LHCN-M2 (cell line): ENCODE data around the gene OGFOD2. TPM values are rescaled to one million over a fixed set of nuclear protein-coding genes. Genes with fewer than 3 reads are reported as not detected.

ENCODE experiments used
- DNase-seq: peaks from one replicate; pipeline ENCODE4 v3.0.0-alpha.2; 2012; ENCODE audit warnings: low read depth
- total RNA-seq: library from RNA; depleted of rRNA; stranded (reverse); fragments of >200 nt; gene quantifications from 2 replicates; pipeline ENCODE4 v1.2.3, GENCODE V29; 2014

Gene OGFOD2
- total RNA-seq, 1 experiment from 2014 or later = 14.8 TPM

DNA sequence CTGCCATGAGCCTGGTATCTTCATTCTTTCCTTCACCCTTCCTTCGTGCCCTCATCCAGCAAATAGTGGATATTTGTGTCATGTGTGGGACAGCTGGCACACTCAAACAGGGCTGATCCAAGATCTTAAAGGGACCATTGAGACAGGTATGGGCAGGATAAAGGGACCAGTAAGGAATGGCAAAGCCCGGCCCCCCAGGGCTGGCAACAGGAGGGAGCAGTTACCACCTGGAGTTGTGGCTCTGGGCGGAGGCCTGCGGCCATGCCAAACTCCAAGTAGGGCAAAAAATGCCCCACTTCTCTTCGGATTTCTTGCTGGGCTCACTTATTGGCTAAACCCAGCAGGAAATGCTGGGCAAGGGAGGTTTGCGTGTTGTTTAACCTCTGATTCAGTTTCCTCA, 2.1 kb downstream of the OGFOD2 start:
- DNase-seq = no peak

DNA sequence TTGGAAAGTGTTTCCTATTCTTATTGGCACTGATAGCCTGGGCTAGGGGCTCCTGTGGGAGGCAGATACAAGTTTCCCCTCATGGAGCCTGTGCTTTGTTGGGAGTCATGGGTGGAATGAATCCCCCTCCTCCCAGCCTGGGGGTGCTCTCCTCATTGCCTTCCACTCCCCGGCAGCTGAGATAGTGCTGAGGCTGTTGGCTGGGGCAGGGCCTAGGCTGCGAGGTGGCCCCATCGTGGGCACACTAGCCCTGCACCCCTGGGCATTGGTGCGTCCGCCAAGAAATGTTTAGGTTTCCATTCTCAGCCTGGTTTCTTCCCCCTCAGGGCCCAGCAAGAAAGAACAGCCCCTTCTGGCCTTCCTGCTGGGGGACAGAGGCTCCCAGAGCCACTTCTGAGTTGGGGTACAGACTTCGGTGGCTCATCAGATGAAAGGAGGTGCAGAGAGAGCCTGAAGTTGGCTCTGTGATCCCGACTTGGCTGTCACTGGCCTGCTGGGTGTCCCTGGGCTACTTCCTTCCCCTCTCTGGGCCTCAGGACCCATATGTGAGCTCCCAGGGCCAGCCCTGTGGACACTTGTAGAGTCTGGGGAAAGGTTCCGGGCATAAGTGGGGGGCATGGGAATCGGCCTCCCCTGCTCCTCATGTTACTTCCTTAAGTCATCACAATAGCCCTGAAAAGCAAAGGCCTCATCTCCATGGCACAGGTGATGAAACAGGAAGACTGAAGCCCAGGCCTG, 2.8 kb downstream of the OGFOD2 start:
- DNase-seq = no peak

DNA sequence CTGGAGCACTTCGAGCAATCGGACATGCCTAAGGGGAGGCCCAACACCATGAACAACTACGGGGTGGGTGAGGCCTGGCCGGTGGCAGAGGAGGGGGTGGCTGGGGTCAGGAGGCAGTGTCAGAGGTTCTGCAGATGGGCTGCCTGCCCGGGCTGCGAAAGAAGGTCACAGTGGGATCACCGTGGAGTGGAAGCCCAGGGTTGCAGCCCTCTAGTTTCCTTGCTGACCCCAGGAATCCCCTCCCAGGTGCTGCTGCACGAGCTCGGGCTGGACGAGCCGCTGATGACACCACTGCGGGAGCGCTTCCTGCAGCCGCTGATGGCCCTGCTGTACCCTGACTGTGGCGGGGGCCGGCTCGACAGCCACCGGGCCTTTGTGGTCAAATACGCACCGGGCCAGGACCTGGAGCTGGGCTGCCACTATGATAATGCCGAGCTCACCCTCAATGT, 3.5 kb downstream of the OGFOD2 start:
- DNase-seq = no peak

DNA sequence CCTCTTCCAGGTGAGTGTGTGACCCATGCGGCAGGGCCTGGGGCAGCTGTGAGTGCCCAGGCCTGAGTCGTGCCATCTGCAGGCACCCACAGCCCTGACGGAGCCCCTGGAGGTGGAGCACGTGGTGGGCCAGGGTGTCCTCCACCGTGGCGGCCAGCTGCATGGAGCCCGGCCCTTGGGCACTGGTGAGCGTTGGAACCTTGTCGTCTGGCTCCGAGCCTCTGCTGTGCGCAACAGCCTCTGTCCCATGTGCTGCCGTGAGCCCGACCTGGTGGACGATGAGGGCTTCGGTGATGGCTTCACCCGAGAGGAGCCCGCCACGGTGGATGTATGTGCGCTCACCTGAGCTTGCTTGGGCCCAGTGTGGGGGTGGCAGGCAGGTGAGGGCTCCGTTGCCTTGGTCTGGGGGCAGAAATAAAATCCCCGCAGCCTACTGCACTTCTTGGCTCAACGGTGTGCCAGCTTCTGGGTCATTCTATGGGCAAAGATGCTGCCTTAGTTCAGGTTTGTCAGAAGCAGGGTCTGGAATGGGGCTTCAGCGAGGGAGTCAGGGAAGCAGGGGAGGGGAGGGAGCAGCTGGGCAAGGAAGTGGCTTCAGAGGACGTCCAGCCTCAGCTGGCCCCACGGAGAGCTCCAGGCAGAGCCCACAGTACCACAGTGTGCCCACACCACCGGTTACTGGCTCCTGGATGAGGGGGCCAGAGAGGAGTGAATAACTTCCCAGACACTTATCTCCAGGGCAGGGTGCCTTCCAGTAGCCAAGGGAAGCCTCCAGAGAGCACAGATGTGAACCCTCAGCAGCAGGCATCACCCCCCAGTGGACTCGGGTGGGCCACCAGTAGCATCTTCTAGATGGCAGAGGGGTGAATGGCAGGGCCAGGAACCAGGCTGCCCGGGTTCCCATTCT, 4.2 kb downstream of the OGFOD2 start:
- DNase-seq = no peak

DNA sequence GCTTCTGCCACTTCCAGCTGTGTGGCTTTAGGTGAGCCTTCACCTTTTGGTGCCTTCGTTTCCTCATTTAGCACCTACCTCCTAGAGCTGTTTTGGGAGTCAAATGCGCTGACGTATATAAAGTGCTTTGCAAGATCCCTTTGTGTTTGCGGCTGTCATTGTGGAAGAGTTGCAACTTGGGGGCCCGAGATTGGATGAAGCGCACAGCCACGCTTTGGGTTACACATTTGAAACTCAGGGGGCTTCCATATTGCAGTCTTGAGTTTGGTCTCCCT, 4.8 kb downstream of the OGFOD2 start:
- DNase-seq = no peak

DNA sequence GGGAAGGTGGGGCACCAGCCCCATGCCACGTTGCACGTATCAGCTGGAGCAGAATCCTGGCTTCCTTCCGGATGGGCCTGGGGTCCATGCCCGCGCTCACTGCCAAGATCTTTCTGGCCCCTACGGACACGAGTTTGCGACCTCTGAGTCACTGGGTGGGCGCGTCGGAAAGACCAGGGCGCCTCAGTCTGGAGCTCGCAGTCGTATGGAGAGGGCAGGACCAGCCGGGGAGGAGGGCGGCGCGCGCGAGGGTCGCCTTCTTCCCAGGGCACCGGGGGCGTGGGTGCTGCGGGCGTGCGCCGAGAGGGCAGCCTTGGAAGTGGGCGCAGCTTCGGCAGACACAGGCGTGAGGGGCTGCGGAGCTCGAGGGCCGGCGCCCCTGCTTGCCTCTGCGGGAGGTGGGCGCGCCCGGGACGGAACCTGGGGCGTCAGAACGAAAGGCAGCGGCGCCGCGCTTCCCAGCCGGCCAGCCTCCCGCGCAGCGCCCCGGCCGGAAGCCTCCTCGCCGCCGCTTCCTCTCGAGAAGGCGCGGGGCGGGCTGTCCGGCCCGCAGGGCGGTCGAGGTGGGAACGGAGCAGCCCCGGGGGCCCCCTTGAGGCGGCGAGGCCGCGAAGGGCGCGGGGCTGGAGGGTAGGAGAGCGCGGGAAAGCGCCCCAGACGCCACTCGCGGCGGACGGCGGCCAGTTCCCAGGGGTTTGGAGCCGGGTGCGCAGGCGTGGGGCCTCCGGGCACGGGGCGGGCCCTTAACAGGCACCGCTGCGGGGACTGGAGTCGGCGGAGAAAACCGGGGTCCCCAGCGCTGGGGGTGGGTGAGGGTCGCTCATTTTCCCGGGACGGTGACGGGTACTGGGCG, 5.4 kb downstream of the OGFOD2 start, which contains the start of gene ARL6IP4:
Gene ARL6IP4, plus strand, starts transcription at position 499 of the 853 bp plus-strand sequence. CDS start 459 bp downstream, outside the sequence.
- peak; percentile 53 for DNase-seq

DNA sequence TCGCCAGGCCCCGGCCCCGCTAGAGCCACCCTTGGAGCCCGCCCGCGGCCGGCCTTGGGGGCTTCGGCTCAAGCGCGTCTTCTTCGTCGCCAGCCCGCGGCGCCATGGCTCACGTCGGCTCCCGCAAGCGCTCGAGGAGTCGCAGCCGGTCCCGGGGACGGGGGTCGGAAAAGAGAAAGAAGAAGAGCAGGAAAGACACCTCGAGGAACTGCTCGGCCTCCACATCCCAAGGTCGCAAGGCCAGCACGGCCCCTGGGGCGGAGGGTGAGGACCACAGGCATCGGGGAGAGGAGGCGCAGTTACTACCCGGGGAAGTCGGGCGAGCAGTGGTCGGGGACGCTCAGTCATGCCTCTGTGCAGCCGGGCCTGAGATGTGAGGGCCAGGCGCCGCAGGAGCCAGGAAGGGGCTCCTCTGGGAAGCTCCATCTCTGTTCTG, 6.0 kb downstream of the OGFOD2 start:
- peak; percentile 9 for DNase-seq

DNA sequence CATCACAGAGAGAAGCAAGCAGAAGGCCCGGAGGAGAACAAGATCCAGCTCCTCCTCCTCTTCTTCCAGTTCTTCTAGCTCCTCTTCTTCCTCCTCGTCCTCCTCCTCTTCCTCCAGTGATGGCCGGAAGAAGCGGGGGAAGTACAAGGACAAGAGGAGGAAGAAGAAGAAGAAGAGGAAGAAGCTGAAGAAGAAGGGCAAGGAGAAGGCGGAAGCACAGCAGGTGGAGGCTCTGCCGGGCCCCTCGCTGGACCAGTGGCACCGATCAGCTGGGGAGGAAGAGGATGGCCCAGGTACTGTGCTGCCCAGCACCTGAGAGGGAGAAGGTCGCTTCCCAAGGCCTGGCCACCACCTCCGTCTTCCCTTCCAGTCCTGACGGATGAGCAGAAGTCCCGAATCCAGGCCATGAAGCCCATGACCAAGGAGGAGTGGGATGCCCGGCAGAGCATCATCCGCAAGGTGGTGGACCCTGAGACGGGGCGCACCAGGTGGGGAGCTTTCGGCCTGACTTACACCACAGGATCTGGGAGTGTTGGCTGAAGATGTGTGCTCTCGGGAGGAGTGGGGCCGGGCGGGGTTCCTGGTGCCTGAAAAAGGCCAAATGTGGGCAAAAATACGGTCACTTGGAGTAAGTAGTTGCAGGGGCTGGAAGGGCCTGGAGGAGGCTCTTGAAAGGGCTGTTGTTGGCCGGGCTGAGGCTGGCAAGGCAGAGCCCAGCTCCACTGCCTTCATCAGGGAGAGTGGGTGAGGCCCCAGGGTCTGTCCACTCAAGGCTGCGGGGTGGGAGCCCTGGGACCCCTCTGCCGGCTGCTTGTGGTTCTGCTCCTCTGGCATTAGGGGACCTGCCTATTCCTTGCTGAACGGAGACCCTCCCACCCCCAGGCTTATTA, 6.8 kb downstream of the OGFOD2 start:
- DNase-seq = no peak

DNA sequence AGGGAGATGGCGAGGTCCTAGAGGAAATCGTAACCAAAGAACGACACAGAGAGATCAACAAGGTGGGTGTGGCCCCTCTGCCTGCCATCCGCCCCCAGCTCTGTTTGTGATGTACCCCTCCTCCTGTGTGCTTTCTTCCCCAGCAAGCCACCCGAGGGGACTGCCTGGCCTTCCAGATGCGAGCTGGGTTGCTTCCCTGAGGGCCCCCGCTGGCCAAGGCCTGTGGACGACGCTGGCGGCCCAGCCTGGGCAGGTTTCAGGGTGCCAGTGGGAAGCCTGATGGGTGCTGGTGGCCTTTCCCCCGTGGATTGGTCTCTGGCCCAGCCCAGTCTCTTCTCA, 7.4 kb downstream of the OGFOD2 start:
- no peak for DNase-seq

DNA sequence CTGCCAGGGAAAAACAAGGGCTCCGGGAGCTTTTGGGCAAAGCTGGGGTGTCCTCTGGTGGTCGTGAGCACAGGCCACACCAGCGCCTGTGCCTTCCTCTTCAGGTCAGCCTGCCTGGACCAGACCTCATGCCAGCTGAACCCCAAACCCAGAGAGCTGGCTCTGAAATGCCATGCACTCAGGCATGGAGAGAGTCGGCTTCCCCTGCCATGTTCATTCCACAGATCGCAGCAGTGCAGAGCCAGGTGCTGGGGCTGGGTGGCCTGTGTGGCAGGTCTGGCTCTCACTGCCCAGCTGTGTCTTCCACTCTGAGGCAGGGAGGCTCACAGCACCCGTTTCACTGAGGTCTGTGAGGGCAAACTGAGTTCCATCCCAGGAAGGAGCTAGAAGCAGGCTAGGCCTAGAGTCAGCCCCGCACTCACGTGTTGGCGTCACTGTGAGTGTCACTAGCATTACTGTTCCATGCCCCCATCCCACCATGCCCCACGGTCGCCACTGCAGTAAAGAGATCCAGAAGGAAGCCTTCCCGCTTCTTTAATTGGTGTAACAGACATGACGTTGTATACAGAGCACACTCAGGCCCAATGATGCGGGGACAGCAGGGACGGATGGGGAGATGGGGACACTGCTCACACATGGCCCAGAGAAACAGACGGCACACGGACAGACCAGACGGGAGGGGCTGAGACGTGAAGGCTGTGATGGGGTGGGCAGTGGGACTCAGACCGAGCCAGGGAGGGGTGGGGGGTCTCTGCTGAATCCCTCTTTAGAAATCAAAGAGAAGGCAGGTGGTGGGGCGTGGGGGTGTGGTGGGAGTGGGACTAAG, 8.1 kb downstream of the OGFOD2 start:
- DNase-seq = no peak

DNA sequence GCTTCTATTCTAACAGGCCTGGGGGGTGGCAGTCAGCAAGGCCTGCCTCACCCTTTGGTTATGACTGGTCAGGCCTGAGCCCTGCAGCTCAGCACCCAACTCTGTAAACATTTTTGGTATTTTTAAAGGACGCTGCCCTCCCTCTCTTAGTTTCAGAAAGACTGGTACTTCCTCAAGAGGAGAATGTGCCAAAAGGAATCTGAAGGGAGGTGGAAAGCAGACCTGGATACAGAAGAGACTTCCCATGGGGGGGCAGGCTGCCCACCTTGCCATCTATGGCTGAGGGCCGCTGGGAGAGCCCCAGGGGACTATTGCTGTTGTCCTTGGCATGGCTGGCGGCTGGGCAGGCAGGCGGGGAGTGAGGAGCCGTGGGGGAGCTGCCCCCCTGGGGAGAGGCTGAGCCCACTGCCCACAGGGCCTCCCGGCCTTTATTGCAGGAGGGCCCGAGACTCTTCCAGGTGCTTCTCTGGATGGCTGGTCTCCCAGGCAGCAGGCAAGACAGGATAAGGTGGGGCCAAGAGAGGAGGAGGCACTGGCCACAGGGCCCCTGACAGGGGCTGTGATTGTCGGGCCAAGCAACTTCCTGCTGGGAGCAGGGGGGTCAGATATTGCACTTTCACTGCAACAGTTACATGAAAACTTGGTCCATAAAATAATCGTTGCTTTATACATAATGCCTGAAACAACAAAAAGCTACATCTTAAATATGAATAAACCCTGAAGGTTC, 8.9 kb downstream of the OGFOD2 start:
- no peak for DNase-seq

DNA sequence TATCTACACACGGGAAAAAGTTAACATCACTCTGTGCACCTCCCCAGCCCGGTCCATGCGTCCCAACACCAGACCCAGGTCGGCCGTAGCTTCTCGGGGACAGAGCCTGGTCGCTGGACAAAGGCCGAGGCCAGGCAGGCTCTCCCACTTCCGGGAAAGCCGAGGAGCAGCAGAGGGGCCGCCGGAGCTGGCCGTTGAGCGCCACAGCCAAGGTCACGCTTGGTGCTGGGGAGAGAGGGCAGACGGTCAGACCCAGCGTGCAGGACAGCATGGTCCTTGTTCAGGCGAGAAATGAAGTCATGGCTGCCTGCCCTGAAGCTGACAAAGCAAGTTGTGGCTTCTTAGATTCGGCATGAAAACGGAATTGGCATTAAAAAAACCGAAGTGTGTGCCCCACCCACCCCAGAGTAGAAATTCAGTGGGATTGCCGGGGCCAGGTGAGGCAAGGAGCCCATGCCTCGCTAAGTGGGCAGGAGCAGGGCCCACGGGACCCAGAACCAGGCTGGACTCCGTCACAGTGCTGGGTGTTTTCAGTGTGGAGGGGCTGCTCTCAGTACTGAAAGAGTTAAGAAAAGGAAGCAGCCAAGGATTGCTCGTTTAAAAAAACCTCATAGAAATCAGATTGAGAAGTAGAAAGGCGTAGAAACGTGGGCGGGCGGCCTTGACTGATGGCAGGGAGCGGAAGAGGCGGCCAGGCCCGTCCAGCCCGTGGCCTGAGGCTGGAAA, 9.7 kb downstream of the OGFOD2 start:
- no peak for DNase-seq

DNA sequence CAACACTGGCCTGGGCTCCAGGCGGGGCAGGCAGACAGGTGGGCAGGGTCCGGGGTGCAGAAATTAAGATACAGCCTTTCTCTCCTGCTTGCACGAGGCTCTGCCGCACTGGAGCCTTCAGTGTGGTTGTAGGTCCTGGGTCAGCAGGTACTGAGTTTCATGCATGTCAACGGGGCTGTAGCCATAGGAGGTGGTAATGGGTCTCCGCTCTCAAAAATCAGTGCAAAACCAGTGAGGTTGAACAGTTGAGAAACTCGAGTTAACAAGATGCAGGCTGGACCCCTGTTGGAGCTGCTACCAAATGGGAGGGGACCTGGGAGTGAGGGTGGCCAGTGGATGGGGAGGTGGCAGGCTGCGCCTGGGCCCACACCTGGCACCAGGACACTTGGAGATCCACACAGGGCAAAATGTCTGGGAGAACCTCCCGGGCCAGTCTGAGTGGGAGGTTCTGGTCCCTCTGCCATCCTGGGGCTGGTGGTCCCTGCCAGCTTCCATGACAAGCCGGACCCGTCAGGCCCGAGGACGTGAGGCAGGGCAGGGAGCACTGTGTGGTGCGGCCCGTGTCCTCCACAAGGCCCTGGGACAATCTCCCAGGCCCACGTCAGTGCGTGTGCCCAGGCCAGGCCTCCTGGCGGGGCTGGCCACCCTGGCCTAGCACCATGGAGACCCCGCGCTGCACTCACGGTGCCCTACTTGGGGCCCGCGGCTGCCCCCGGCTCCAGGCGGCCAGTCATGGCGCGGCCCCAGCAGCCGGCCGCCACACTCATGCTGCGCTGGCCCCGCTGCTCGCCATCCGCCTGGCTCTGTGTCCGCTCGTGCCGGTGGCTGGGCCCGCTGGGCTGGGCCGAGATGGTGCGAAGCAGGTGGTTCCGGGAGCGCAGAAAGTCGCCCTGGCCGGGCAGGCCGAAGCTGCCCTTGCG, 10.6 kb downstream of the OGFOD2 start:
- no peak for DNase-seq

DNA sequence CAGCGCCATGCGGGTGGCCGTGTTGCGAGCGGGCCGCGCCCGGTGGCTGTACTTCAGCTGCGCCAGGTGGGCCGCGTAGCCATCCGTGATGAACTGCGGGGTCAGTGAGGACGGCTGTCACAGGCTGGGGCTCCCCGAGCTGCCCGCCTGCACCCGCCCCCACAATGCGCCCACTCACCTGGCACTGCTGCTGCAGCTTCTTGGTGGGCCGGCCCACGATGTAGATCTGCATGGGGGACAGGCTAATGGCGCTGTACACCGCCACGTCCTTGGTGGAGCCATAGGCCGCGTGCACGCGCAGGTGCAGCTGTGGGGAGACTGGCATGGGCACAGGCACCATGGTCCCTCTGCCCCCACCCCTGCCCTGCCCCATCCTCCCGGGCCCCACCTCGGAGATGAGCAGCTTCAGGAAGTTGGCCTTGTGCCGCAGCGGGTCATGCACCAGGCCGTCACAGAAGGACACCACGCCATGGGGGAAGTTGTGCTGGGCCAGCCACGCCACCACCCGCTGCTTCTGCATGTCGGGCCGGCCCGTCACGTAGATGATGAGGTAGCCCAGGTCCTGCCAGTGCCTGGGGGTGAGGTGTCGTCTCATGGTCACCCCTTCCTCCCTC, 11.3 kb downstream of the OGFOD2 start:
- no peak for DNase-seq

DNA sequence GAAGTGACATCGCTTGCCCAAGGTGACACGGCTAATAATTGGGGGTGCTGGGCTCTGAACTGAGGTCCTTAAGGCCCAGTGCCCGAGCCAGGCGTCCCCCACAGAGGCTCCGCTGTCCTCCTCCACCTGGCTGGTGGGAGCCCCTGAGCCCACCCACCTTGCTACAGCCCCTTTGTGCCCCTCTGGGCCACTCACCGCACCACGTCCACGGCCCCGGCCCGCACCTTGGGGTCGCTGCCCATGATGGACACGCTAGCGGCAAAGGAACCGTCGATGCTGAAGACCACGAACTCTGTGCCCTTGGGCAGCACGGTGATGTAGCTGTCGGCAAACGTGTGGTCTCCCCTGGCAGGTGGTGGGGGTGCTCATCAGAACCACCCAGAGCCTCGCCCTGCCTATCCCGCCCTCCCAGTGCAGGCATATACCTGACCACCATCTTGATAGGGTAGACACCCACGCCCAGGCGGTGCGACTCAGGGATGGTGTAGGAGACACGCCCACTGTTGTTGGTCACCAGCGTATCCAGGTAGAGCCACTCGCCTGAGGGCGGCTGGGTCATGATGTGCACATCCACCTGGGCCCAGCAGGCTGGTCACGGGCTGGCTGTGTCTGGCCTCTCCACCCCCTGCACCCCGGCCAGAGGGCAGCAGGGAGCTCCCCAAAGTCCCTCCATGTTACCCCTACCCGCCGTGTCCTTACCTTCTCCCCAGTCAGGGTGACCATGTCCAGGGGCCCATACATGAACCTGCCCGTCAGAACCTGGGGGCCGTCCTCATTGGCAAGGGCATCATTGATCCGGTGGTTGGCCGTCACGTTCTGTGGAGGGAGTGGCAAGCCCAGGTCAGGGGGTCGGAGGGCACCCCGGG, 12.3 kb downstream of the OGFOD2 start:
- DNase-seq = no peak

DNA sequence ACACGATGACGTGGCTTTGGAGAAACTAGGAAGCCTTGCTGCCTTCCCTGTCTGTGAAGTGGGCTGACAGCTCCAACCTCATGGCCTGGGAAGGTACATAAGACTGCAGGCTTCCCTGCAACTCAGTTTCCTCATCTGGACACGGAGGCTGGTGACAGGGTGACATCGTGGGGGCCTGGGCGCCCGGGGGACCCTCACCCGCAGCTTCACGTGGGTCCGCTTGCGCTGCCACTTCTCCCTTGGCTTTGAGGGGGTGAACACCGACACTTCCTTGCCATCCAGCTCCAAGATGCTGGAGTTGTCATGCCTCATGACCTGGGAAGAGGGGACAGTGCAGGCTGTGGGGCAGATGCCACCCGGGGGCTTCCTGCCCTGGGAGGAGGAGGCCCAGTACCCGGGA, 13.0 kb downstream of the OGFOD2 start:
- DNase-seq = no peak
